Aorta (tissue), 5 donors: ENCODE measurements around the gene TCEANC2. TPM values are rescaled to one million over a fixed set of nuclear protein-coding genes. Genes with fewer than 3 reads are reported as not detected.

Experiments
- ATAC-seq: fragments of 200-7000 bp; cut with Tn5 transposase; one replicate; pipeline ENCODE4 v1.9.1; 2022; ENCODE audit warnings: moderate library complexity; ENCODE audit not compliant: low FRiP score
- DNase-seq, 2 donors: peaks; one replicate each; pipeline ENCODE4 v3.0.0-alpha.2; 2020
- H3K27ac ChIP-seq, 2 donors: one replicate each; pipeline ENCODE4 v1.5.1; 2013; ENCODE audit warnings: low read length in 2 of 2, mild to moderate bottlenecking in 2 of 2, moderate library complexity in 2 of 2, control low read depth in 1 of 2, inconsistent platforms in 1 of 2, low read depth in 1 of 2
- H3K27me3 ChIP-seq, 2 donors: one replicate each; pipeline ENCODE4 v1.6.1; 2013; ENCODE audit warnings: control low read depth in 1 of 2, low read length in 1 of 2, mild to moderate bottlenecking in 1 of 2, moderate library complexity in 1 of 2; ENCODE audit not compliant: insufficient read depth in 2 of 2, control insufficient read depth in 1 of 2
- H3K36me3 ChIP-seq, 2 donors: one replicate each; pipeline ENCODE4 v1.6.1; 2013; ENCODE audit warnings: control low read depth in 1 of 2, low read length in 1 of 2, mild to moderate bottlenecking in 1 of 2; ENCODE audit not compliant: insufficient read depth in 2 of 2, control insufficient read depth in 1 of 2
- H3K4me1 ChIP-seq, 2 donors: one replicate each; pipeline ENCODE4 v1.6.1; 2013; ENCODE audit warnings: low read length in 2 of 2, control low read depth in 1 of 2, mild to moderate bottlenecking in 1 of 2, moderate library complexity in 1 of 2; ENCODE audit not compliant: insufficient read depth in 2 of 2, control insufficient read depth in 1 of 2
- H3K4me3 ChIP-seq, 2 donors: one replicate each; pipeline ENCODE4 v1.5.1; 2013; ENCODE audit warnings: low read length in 2 of 2, control low read depth in 1 of 2, mild to moderate bottlenecking in 1 of 2
- H3K9me3 ChIP-seq: one replicate; pipeline ENCODE4 v1.6.1; 2013; ENCODE audit warnings: mild to moderate bottlenecking, low read length; ENCODE audit not compliant: control insufficient read depth
- WGBS, 2 donors: extraction: QIAGEN DNeasy Blood & Tissue Kit; methylation state at CpG; one replicate each; pipeline ENCODE4 v1.1.7; 2013; 5-methylcytosine and 5-hydroxymethylcytosine counted together
- intact Hi-C, 2 donors: fragments of 100-400 bp; cut with DNase I; formaldehyde crosslinking; loops; one replicate each; pipeline versions ENCODE4 v1.14.2 to v1.15.0; 2022
- polyA plus RNA-seq, 2 donors: library from polyadenylated mRNA; stranded (reverse); fragments of 200-250 nt; gene quantifications; one replicate each; pipeline ENCODE4 v1.2.3, GENCODE V29; 2013
- total RNA-seq, 2 donors: library from RNA; stranded (reverse); fragmentation: NEBNext Ultra II Directional; extraction: Animal tissue kit (Norgen Biotek cat#: 25700); gene quantifications; one replicate each; pipeline ENCODE4 v1.2.1, GENCODE V29; 2021
- donor health status: healthy with polysubstance abuse.
- donor health status: Bipolar disorder and iron deficiency.
- donor health status: DM: no; HTN: no; CAD: no.
- donor health status: DM: no; HTN: no; CAD: no.
- donor health status: DM: yes; HTN: yes; CAD: no.

TCEANC2 gene
- total and polyA plus RNA-seq, 4 donors, result 2.6 to 7.0 (median 3.1) TPM

DNA sequence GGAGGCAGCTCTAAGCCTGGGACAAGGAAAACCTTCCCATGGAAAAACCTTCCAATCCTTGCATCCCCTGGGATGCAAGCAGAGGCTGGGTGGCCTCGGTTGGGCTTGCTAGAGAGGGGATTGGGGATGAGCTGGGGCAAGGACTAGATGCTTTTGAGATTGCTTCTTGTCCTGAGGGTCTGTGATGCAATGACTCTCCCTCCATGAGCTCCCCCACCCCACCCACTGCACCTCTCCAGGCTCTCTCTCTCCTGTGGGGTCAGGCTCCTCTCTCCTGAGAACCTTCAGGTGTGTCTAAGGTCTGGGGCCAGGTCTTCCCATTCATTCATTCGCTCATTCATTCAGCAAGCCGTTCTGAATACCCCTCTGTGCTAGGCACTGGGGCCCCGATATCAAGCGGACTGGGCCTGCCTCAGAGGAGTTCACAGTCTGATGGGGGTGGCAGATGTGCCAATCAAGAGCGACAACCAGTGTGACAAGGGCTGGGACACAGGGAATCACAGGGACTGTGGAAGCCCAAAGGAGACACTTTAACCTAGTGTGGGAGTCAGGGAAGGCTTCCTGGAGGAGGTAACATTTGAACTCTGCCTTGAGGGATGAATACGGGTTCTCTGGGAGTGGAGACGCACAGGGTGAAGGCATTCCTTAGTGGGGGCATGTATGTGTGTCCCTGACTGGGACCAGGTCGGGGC is 41.9 kb upstream of the TCEANC2 start:
- no peaks in the 10 kb centered on the region for H3K4me1 ChIP-seq
- DNase-seq (peak in 1 of 2 donors; percentile 26), ATAC-seq (no peak)
- no peak overlapping the region for H3K27ac ChIP-seq
- intact Hi-C loops, result no loop called here
- no peaks in the 10 kb centered on the region for H3K27me3 ChIP-seq
- H3K9me3 ChIP-seq, result no peaks in the 10 kb centered on the region
- 79 to 81% methylated on average over 9 of the region's 9 CpGs for WGBS, 2 donors
- H3K36me3 ChIP-seq, result no peaks in the 10 kb centered on the region
- H3K4me3 ChIP-seq, result no peak overlapping the region

- Histone ChIP-seq H3K36me3 (no peaks in the 10 kb centered on the region), H3K4me3 (no peak overlapping the region), H3K9me3 (no peaks in the 10 kb centered on the region), H3K27me3 (no peaks in the 10 kb centered on the region), H3K4me1 (no peaks in the 10 kb centered on the region), H3K27ac (no peak overlapping the region)
- DNase-seq (no peak), ATAC-seq (no peak)
- intact Hi-C loops, result no loop called here
- 83 to 88% methylated on average over 9 of the region's 9 CpGs for WGBS, 2 donors
Measured at GRCh38 chr1:54012008-54012325, 41.4 kb upstream of the TCEANC2 start.

DNA sequence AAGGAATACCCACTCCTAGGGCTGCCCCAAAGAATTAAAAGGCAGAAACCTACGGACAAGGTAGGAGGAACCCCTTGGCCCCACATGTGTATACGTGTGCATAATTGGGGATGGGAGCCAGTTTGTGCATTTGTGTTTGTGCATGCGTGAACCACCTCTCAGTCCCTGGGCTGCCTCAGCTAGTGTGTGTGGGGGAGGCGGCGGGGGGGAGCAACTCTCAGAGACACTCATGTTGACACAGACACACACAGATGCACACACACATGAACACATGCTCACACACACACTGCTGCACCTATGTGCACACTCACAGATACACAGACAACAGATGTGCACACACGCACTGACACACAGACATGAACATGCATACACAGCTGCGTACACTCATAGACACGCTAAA is 40.5 kb upstream of the TCEANC2 start:
- intact Hi-C loops, result no loop called here
- no peaks in the 10 kb centered on the region for H3K4me1 ChIP-seq
- WGBS, 2 donors, result 82 to 85% methylated on average over 8 of the region's 8 CpGs

GRCh38 chr1:54013393-54014008 is 39.9 kb upstream of the TCEANC2 start:
- no peak overlapping the region for H3K4me3 ChIP-seq
- no peaks in the 10 kb centered on the region for H3K36me3 ChIP-seq
- 73 to 76% methylated on average over 8 of the region's 8 CpGs for WGBS, 2 donors
- H3K27ac ChIP-seq, result no peak overlapping the region
- intact Hi-C loops, result no loop called here
- no peak for ATAC-seq
- H3K9me3 ChIP-seq, result no peaks in the 10 kb centered on the region
- no peaks in the 10 kb centered on the region for H3K4me1 ChIP-seq
- peak in 1 of 2 donors; percentile 49 for DNase-seq
- no peaks in the 10 kb centered on the region for H3K27me3 ChIP-seq

More for the DNA sequence above, 40.5 kb upstream of the TCEANC2 start:
- no peaks in the 10 kb centered on the region for H3K36me3 ChIP-seq
- no peak overlapping the region for H3K4me3 ChIP-seq
- H3K27me3 ChIP-seq, result no peaks in the 10 kb centered on the region
- ATAC-seq, result no peak
- peak in 1 of 2 donors; percentile 47 for DNase-seq
- no peak overlapping the region for H3K27ac ChIP-seq
- H3K9me3 ChIP-seq, result no peaks in the 10 kb centered on the region

DNA sequence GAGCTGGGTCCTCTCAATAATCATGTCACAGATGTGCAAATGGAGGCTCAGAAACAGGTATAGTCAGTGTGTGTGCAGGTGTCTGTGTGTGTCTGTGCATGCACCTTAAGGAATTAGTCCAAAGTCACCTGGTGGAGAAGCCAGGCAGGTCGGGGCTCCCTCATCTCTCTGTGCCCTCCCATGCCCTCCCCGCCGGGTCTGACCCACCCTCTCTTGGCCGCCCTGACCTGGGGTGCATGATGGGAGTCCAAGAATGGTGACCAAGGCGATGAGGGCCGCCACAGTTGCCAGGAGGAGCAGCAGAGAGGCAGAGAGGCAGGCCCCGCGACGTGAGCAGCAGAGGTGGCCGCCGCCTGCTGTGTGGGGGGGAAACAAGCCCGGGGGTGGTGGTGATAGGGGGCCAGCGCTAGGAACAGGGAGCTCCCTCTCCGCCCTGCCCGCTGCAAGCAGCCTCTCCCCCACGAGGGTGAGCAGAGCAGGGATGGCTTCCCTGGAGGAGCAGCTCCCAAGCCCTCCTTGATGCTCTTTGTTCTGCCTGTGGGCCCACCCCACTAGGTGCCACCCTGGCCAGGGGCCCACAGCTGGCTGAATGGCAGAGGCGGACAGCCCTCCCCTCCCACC is 39.3 kb upstream of the TCEANC2 start:
- WGBS, 2 donors, result 56 to 57% methylated on average over 17 of the region's 17 CpGs
- ATAC-seq (no peak), DNase-seq (peak in 1 of 2 donors; percentile 46)
- H3K4me1 ChIP-seq, result no peaks in the 10 kb centered on the region
- no peak overlapping the region for H3K4me3 ChIP-seq
- H3K36me3 ChIP-seq, result no peaks in the 10 kb centered on the region
- H3K27me3 ChIP-seq, result no peaks in the 10 kb centered on the region
- H3K27ac ChIP-seq, result no peak overlapping the region
- intact Hi-C loops, result no loop called here
- no peaks in the 10 kb centered on the region for H3K9me3 ChIP-seq

DNA sequence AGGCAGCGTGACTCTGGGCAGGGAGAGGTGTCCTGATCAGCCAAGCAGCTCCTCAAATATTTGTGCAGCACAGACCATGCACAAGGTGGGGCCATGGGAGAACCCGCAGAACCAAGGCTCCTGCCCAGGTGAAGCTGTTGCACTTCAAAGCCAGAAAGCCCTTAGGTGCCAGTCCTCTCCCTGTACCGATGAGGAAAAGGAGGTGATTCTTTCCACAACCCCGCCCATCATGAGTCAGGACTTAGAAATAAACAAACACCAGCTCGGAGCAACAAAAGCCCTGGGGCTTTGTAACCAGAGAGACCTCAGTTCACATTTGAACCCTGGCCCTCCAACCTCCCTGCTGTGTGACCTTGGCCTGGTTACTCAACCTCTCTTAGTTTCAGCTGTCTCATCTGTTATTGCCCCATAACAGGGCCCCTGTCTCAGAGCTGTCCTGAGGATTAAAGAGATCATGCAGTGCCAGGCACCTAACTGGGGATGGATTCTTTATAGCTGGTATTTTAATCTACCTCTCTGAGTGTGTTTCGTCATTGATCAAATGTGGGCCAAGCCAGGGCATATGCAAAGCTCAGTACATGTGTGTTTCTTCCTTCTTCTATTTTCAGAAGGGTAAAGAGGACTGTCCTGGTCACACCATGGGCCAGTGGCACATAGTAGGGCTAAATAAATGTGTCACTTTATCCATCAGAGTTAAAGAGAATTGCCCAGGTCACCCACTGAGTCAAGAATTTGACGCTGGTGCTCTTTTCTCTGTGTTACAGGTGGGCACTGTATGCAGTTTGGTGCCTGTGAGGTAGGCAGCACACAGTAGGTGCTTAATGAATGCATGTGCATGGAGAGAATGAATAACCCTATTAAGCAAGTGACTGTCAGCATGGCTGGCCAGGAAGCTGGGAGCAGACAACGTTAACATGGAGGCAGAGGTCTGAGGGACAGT is 36.8 kb upstream of the TCEANC2 start:
- Histone ChIP-seq H3K27ac (no peak overlapping the region), H3K36me3 (no peaks in the 10 kb centered on the region), H3K4me3 (no peak overlapping the region), H3K27me3 (no peaks in the 10 kb centered on the region), H3K4me1 (no peaks in the 10 kb centered on the region), H3K9me3 (no peaks in the 10 kb centered on the region)
- 64 to 67% methylated on average over 8 of the region's 8 CpGs for WGBS, 2 donors
- ATAC-seq (no peak), DNase-seq (peak in 1 of 2 donors; percentile 22)
- intact Hi-C loops, result no loop called here

DNA sequence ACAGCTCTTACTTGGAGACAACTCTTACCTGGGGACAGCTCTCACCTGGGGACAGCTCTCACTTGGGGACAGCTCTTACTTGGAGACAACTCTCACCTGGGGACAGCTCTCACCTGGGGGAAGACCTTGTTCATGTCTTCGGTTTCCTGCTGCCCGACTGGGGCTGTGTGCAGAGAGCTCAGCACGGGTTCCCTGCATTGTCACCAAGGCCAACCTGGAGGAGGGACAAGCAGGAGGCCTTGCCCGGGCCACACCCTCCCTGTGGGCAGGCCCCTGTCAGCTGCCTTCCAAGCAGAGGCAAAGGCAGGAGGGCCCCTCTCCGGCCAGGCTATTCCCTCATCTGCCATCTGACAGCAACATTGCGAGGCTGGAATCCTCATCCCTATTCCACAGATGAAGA is 35.4 kb upstream of the TCEANC2 start, which contains the start of gene LDLRAD1:
TSS of gene LDLRAD1 (minus strand) at position 208 of the 400 bp plus-strand sequence. CDS start at position 134, 74 bp downstream.
- WGBS, 2 donors, result 52 to 54% methylated on average over 6 of the region's 6 CpGs
- ATAC-seq, result no peak
- no peaks in the 10 kb centered on the region for H3K36me3 ChIP-seq

GRCh38 chr1:54018635-54019034 is 34.8 kb upstream of the TCEANC2 start:
- 75 to 77% methylated on average over 5 of the region's 5 CpGs for WGBS, 2 donors
- intact Hi-C loops, result no loop called here
- ATAC-seq, result no peak

More for the DNA sequence above, 35.4 kb upstream of the TCEANC2 start, which contains the start of gene LDLRAD1:
- DNase-seq, result peak in 1 of 2 donors; percentile 70
- Histone ChIP-seq H3K27me3 (no peaks in the 10 kb centered on the region), H3K9me3 (no peaks in the 10 kb centered on the region), H3K27ac (no peak within 1 kb of the TSS), H3K4me3 (no peak within 1 kb of the TSS), H3K4me1 (no peaks in the 10 kb centered on the region)
- intact Hi-C loops, result no loop called here

More at GRCh38 chr1:54018635-54019034, 34.8 kb upstream of the TCEANC2 start:
- Histone ChIP-seq H3K36me3 (no peaks in the 10 kb centered on the region), H3K4me3 (no peak overlapping the region), H3K9me3 (no peaks in the 10 kb centered on the region), H3K4me1 (no peaks in the 10 kb centered on the region), H3K27me3 (no peaks in the 10 kb centered on the region), H3K27ac (no peak overlapping the region)
- peak in 1 of 2 donors; percentile 22 for DNase-seq
